HepG2 (cell line): ENCODE data around the gene ATP6V0E2. TPM values are rescaled to one million over a fixed set of nuclear protein-coding genes. Genes with fewer than 3 reads are reported as not detected.

Source experiments
- AKAP8 ChIP-seq: sonication (generic); formaldehyde crosslinking; IDR thresholded peaks from 2 replicates; pipeline ENCODE4 v1.5.1; 2020; ENCODE audit warnings: mild to moderate bottlenecking, missing genetic modification reagents
- BHLHE40 ChIP-seq: IDR thresholded peaks from 2 replicates; pipeline ENCODE4 v1.6.1; 2011; ENCODE audit warnings: low read length, improper control_type of control experiment
- CHD4 ChIP-seq: fragments of 200-600 bp; sonication (generic); IDR thresholded peaks from 2 replicates; pipeline ENCODE4 v1.7.0; 2017; ENCODE audit warnings: mild to moderate bottlenecking, low read length, borderline replicate concordance
- FOXA3 ChIP-seq: IDR thresholded peaks from 2 replicates; pipeline ENCODE4 v1.6.1; 2016; ENCODE audit warnings: missing genetic modification reagents, missing compliant biosample characterization
- HNF4A ChIP-seq: sonication (generic); formaldehyde crosslinking; IDR thresholded peaks from 2 replicates; pipeline ENCODE4 v1.4.0; 2020; ENCODE audit warnings: missing genetic modification reagents
- HOXA3 ChIP-seq: sonication (generic); formaldehyde crosslinking; IDR thresholded peaks from 2 replicates; pipeline ENCODE4 v1.5.0; 2020; ENCODE audit warnings: missing genetic modification reagents
- KAT7 ChIP-seq: IDR thresholded peaks from 2 replicates; pipeline ENCODE4 v1.6.1; 2018; ENCODE audit warnings: borderline replicate concordance, missing compliant biosample characterization
- PHF21A ChIP-seq: sonication (generic); formaldehyde crosslinking; IDR thresholded peaks from 2 replicates; pipeline ENCODE4 v1.5.0; 2020; ENCODE audit warnings: mild to moderate bottlenecking, missing genetic modification reagents
- POLR2G ChIP-seq: fragments of 200-400 bp; formaldehyde crosslinking; IDR thresholded peaks from 2 replicates; pipeline ENCODE4 v1.6.1; 2018; ENCODE audit warnings: mild to moderate bottlenecking, low read depth, low read length, moderate library complexity
- PTBP1 ChIP-seq: fragments of 200-400 bp; formaldehyde crosslinking; IDR thresholded peaks from 2 replicates; pipeline ENCODE4 v1.6.1; 2018; ENCODE audit warnings: low read length, low read depth; ENCODE audit not compliant: poor library complexity, severe bottlenecking
- STAG1 ChIP-seq: sonication (generic); formaldehyde crosslinking; IDR thresholded peaks from 2 replicates; pipeline ENCODE4 v1.4.0; 2020; ENCODE audit warnings: missing genetic modification reagents
- TBX2 ChIP-seq: sonication (generic); formaldehyde crosslinking; IDR thresholded peaks from 2 replicates; pipeline ENCODE4 v1.5.0; 2020; ENCODE audit warnings: missing genetic modification reagents, mild to moderate bottlenecking, borderline replicate concordance
- THAP11 ChIP-seq: IDR thresholded peaks from 2 replicates; pipeline ENCODE4 v1.6.1; 2016; ENCODE audit warnings: missing biosample characterization, missing genetic modification reagents
- ZNF430 ChIP-seq: sonication (generic); formaldehyde crosslinking; IDR thresholded peaks from 2 replicates; pipeline ENCODE4 v1.9.0; 2021; ENCODE audit warnings: mild to moderate bottlenecking, missing genetic modification reagents
- ZNF577 ChIP-seq: sonication (generic); formaldehyde crosslinking; IDR thresholded peaks from 2 replicates; pipeline ENCODE4 v1.4.0; 2020; ENCODE audit warnings: mild to moderate bottlenecking, low read depth, missing genetic modification reagents, borderline replicate concordance
- ZNF644 ChIP-seq: IDR thresholded peaks from 2 replicates; pipeline ENCODE4 v1.6.1; 2016; ENCODE audit warnings: low read depth
- ZNF674 ChIP-seq: sonication (generic); formaldehyde crosslinking; IDR thresholded peaks from 2 replicates; pipeline ENCODE4 v1.5.0; 2020; ENCODE audit warnings: low read depth, mild to moderate bottlenecking, missing genetic modification reagents
- polyA plus RNA-seq, 8 experiments: library from polyadenylated mRNA; depleted of rRNA in 3 of 8; stranded (reverse) in 7 of 8; unstranded in 1 of 8; fragments of >200 nt; fragmentation: Illumina TruSeq in 4 of 8; extraction: Trizol in 4 of 8; gene quantifications; 2 replicates each; pipeline versions ENCODE4 v1.2.1 to v1.2.3, GENCODE V29; 2011 to 2016; ENCODE audit warnings: low read depth in 4 of 8, missing spikeins in 1 of 8, mixed read lengths in 1 of 8; ENCODE audit not compliant: insufficient read depth in 1 of 8
- total RNA-seq, 5 experiments: library from RNA; depleted of rRNA; stranded (reverse); fragments of >200 nt; fragmentation: Illumina TruSeq; extraction: Trizol; gene quantifications; 2 replicates each; pipeline ENCODE4 v1.2.3, GENCODE V29; 2016; ENCODE audit warnings: low read depth in 1 of 5
- TF ChIP-seq, protein P1 (sequence below): IDR thresholded peaks from 2 replicates; pipeline ENCODE4 v1.6.1; 2016; ENCODE audit warnings: missing genetic modification reagents, missing compliant biosample characterization
- TF ChIP-seq, protein P2 (sequence below): sonication (generic); formaldehyde crosslinking; IDR thresholded peaks from 2 replicates; pipeline ENCODE4 v1.5.0; 2020; ENCODE audit warnings: mild to moderate bottlenecking, missing genetic modification reagents, moderate library complexity
- TF ChIP-seq, protein P3 (sequence below): IDR thresholded peaks from 2 replicates; pipeline ENCODE4 v1.6.1; 2016
- TF ChIP-seq, protein P4 (sequence below): sonication (generic); formaldehyde crosslinking; IDR thresholded peaks from 2 replicates; pipeline ENCODE4 v1.4.0; 2020; ENCODE audit warnings: missing genetic modification reagents
- TF ChIP-seq, protein P5 (sequence below): sonication (generic); formaldehyde crosslinking; IDR thresholded peaks from 2 replicates; pipeline ENCODE4 v1.9.0; 2022; ENCODE audit warnings: missing genetic modification reagents, mild to moderate bottlenecking, borderline replicate concordance
- TF ChIP-seq, protein P6 (sequence below): sonication (generic); formaldehyde crosslinking; IDR thresholded peaks from 2 replicates; pipeline ENCODE4 v1.4.0; 2020; ENCODE audit warnings: mild to moderate bottlenecking, missing genetic modification reagents

ATP6V0E2 gene
- total and polyA plus RNA-seq, 2 of the 13 experiments (the other 11 are each of a cell fraction or from before 2014, with no cell fraction given), result 36.8 to 203 TPM

DNA sequence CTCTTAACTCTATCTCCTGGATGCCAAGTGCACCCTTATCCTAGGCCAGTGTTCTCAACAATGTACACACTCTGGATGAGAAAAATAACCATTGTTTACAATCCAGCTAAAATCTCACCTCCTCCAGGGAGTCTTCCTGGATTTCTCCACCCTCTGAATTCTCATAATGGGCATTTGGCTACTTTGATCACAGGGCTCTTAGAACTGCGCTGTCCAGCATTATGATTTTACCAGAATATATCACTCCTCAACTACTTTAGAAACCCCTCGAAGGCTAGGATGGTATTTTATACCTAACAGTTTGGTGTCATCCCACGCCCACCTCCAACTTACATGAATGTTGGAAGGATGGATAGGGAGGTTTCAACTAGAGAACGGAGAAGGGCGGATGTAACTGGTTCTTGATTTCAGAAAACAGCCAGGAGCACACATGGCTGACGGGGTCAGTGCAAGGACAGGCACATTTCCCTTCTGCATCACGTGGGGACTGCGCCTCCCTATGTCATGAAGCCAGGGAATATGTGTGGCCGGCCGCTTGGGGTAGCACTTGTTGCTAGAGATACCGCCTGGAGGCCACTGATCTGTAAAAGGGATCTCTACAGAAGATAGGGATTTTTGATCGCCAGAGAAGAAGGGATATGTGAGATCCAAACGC lies 1.2 kb upstream of the ATP6V0E2 start (continued):
- TF ChIP-seq, protein P1, sequence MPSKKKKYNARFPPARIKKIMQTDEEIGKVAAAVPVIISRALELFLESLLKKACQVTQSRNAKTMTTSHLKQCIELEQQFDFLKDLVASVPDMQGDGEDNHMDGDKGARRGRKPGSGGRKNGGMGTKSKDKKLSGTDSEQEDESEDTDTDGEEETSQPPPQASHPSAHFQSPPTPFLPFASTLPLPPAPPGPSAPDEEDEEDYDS (CRISPR knock-in tag), result peak; percentile 42; the same call in 1 of the 2 replicates
- TF ChIP-seq AKAP8 (CRISPR knock-in tag) (no peak), ZNF577 (CRISPR knock-in tag) (no peak), ZNF430 (CRISPR knock-in tag) (peak; percentile 35; the same call in 1 of the 2 replicates), BHLHE40 (peak; percentile 44), FOXA3 (CRISPR knock-in tag) (no peak; the same call in 1 of the 2 replicates), ZNF674 (no peak), PTBP1 (no peak), POLR2G (peak; percentile 39; the same call in 1 of the 2 replicates), THAP11 (CRISPR knock-in tag) (0 out of 2 replicates have a peak, but pooled peaks have one; percentile 21), ZNF644 (no peak), TBX2 (CRISPR knock-in tag) (0 out of 2 replicates have a peak, but pooled peaks have one; percentile 11), STAG1 (CRISPR knock-in tag) (0 out of 2 replicates have a peak, but pooled peaks have one; percentile 7), HOXA3 (peak; percentile 32; the same call in 1 of the 2 replicates), PHF21A (CRISPR knock-in tag) (no peak), KAT7 (CRISPR knock-in tag) (no peak), HNF4A (CRISPR knock-in tag) (no peak; the same call in 1 of the 2 replicates), CHD4 (peak; percentile 99; the same call in 1 of the 2 replicates)
- TF ChIP-seq, protein P2, sequence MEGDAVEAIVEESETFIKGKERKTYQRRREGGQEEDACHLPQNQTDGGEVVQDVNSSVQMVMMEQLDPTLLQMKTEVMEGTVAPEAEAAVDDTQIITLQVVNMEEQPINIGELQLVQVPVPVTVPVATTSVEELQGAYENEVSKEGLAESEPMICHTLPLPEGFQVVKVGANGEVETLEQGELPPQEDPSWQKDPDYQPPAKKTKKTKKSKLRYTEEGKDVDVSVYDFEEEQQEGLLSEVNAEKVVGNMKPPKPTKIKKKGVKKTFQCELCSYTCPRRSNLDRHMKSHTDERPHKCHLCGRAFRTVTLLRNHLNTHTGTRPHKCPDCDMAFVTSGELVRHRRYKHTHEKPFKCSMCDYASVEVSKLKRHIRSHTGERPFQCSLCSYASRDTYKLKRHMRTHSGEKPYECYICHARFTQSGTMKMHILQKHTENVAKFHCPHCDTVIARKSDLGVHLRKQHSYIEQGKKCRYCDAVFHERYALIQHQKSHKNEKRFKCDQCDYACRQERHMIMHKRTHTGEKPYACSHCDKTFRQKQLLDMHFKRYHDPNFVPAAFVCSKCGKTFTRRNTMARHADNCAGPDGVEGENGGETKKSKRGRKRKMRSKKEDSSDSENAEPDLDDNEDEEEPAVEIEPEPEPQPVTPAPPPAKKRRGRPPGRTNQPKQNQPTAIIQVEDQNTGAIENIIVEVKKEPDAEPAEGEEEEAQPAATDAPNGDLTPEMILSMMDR (CRISPR knock-in tag), result peak; percentile 54
- TF ChIP-seq, protein P3, sequence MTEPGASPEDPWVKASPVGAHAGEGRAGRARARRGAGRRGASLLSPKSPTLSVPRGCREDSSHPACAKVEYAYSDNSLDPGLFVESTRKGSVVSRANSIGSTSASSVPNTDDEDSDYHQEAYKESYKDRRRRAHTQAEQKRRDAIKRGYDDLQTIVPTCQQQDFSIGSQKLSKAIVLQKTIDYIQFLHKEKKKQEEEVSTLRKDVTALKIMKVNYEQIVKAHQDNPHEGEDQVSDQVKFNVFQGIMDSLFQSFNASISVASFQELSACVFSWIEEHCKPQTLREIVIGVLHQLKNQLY, result no peak
- TF ChIP-seq, protein P4, sequence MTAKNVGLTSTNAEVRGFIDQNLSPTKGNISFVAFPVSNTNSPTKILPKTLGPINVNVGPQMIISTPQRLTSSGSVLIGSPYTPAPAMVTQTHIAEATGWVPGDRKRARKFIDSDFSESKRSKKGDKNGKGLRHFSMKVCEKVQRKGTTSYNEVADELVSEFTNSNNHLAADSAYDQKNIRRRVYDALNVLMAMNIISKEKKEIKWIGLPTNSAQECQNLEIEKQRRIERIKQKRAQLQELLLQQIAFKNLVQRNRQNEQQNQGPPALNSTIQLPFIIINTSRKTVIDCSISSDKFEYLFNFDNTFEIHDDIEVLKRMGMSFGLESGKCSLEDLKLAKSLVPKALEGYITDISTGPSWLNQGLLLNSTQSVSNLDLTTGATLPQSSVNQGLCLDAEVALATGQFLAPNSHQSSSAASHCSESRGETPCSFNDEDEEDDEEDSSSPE, result 0 out of 2 replicates have a peak, but pooled peaks have one; percentile 14
- TF ChIP-seq, protein P5, sequence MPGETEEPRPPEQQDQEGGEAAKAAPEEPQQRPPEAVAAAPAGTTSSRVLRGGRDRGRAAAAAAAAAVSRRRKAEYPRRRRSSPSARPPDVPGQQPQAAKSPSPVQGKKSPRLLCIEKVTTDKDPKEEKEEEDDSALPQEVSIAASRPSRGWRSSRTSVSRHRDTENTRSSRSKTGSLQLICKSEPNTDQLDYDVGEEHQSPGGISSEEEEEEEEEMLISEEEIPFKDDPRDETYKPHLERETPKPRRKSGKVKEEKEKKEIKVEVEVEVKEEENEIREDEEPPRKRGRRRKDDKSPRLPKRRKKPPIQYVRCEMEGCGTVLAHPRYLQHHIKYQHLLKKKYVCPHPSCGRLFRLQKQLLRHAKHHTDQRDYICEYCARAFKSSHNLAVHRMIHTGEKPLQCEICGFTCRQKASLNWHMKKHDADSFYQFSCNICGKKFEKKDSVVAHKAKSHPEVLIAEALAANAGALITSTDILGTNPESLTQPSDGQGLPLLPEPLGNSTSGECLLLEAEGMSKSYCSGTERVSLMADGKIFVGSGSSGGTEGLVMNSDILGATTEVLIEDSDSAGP, result peak; percentile 10; the same call in 1 of the 2 replicates
- TF ChIP-seq, protein P6, sequence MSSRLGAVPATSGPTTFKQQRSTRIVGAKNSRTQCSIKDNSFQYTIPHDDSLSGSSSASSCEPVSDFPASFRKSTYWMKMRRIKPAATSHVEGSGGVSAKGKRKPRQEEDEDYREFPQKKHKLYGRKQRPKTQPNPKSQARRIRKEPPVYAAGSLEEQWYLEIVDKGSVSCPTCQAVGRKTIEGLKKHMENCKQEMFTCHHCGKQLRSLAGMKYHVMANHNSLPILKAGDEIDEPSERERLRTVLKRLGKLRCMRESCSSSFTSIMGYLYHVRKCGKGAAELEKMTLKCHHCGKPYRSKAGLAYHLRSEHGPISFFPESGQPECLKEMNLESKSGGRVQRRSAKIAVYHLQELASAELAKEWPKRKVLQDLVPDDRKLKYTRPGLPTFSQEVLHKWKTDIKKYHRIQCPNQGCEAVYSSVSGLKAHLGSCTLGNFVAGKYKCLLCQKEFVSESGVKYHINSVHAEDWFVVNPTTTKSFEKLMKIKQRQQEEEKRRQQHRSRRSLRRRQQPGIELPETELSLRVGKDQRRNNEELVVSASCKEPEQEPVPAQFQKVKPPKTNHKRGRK (CRISPR knock-in tag), result no peak
